Keratinocyte (primary cell): ENCODE measurements around the gene CAMK2G. TPM values are rescaled to one million over a fixed set of nuclear protein-coding genes. Genes with fewer than 3 reads are reported as not detected.

Experiments used
- DNase-seq: peaks from one replicate; pipeline ENCODE4 v3.0.0-alpha.2; 2011; ENCODE audit warnings: low read depth, missing footprints, low spot score
- FAIRE-seq: peaks from 2 replicates; lab custom pipeline; 2011; peaks lifted over from hg19 to GRCh38; lab: Jason Lieb, UNC
- H2AFZ ChIP-seq: 2 replicates; pipeline ENCODE4 v1.6.0; 2012; ENCODE audit warnings: low read length, control low read depth, inconsistent platforms; ENCODE audit not compliant: control insufficient read depth
- H3K27ac ChIP-seq: 2 replicates; pipeline ENCODE4 v1.5.1; 2011; ENCODE audit warnings: low read length; ENCODE audit not compliant: control insufficient read depth, insufficient read depth
- H3K27me3 ChIP-seq: 3 replicates; pipeline ENCODE4 v1.6.0; 2011; ENCODE audit warnings: low read length; ENCODE audit not compliant: control insufficient read depth, insufficient read depth; ENCODE audit errors: extremely low read depth
- H3K36me3 ChIP-seq, 2 experiments: 2 replicates in 1 of 2; 3 replicates in 1 of 2; pipeline ENCODE4 v1.5.1; 2011; ENCODE audit warnings: low read length in 2 of 2, mild to moderate bottlenecking in 1 of 2; ENCODE audit not compliant: control insufficient read depth in 2 of 2, insufficient read depth in 2 of 2; ENCODE audit errors: extremely low read depth in 1 of 2
- H3K4me1 ChIP-seq: 3 replicates; pipeline ENCODE4 v1.5.1; 2011; ENCODE audit warnings: low read length; ENCODE audit not compliant: control insufficient read depth, insufficient read depth; ENCODE audit errors: extremely low read depth
- H3K4me2 ChIP-seq: 3 replicates; pipeline ENCODE4 v1.6.0; 2011; ENCODE audit warnings: low read depth, low read length; ENCODE audit not compliant: control insufficient read depth, insufficient read depth; ENCODE audit errors: extremely low read depth
- H3K4me3 ChIP-seq, 3 experiments: fragments of 200-600 bp in 1 of 3; sonication (generic) in 1 of 3; 2 replicates in 2 of 3; 3 replicates in 1 of 3; pipeline ENCODE4 v1.5.1; 2011 to 2016; ENCODE audit warnings: low read length in 3 of 3, mild to moderate bottlenecking in 3 of 3, control low read depth in 2 of 3, inconsistent platforms in 1 of 3, low read depth in 1 of 3, mixed read lengths in 1 of 3, mixed run types in 1 of 3, moderate library complexity in 1 of 3; ENCODE audit not compliant: control insufficient read depth in 2 of 3, insufficient read depth in 2 of 3; ENCODE audit errors: extremely low read depth in 1 of 3
- H3K79me2 ChIP-seq: 2 replicates; pipeline ENCODE4 v1.6.0; 2012; ENCODE audit warnings: low read length; ENCODE audit not compliant: control insufficient read depth, insufficient read depth
- H3K9ac ChIP-seq: 3 replicates; pipeline ENCODE4 v1.6.0; 2011; ENCODE audit warnings: low read length; ENCODE audit not compliant: control insufficient read depth, insufficient read depth; ENCODE audit errors: extremely low read depth
- H3K9me1 ChIP-seq: 3 replicates; pipeline ENCODE4 v1.6.0; 2011; ENCODE audit warnings: low read length; ENCODE audit not compliant: control insufficient read depth, insufficient read depth; ENCODE audit errors: extremely low read depth
- H3K9me3 ChIP-seq: 2 replicates; pipeline ENCODE4 v1.5.1; 2012; ENCODE audit warnings: low read depth, low read length; ENCODE audit not compliant: control insufficient read depth
- H4K20me1 ChIP-seq: 3 replicates; pipeline ENCODE4 v1.6.0; 2011; ENCODE audit warnings: low read length; ENCODE audit not compliant: control insufficient read depth, insufficient read depth; ENCODE audit errors: extremely low read depth
- EZH2 ChIP-seq: IDR thresholded peaks from one replicate; pipeline ENCODE4 v1.6.1; 2012; ENCODE audit warnings: inconsistent platforms, mild to moderate bottlenecking, low read length, moderate library complexity
- dilution Hi-C: fragments of 300-500 bp; cut with MboI; formaldehyde crosslinking; loops from one replicate; pipeline ENCODE4 v1.7.0; 2020; ENCODE audit warnings: low sequenced_read_pairs; ENCODE audit not compliant: extremely low pct_ligation_motif_present
- polyA plus RNA-seq, 5 experiments: library from polyadenylated mRNA; depleted of rRNA in 3 of 5; stranded (reverse) in 3 of 5; stranded (forward) in 1 of 5; unstranded in 1 of 5; fragments of >200 nt; gene quantifications; 1 replicate in 1 of 5; 2 replicates in 3 of 5; 3 replicates in 1 of 5; pipeline versions ENCODE4 v1.2.1 to v1.2.3, GENCODE V29; 2011 to 2012; ENCODE audit warnings: missing spikeins in 2 of 5, low read depth in 1 of 5, low replicate concordance in 1 of 5
- TF ChIP-seq, protein P1 (sequence below), 3 experiments: IDR thresholded peaks in 1 of 3; conservative IDR thresholded peaks in 1 of 3; optimal IDR thresholded peaks in 1 of 3; 2 replicates in 2 of 3; 3 replicates in 1 of 3; pipeline versions ENCODE3 to v1.5.1; 2011; ENCODE audit warnings: low read length in 3 of 3, mild to moderate bottlenecking in 3 of 3, moderate library complexity in 2 of 3, control low read depth in 1 of 3, inconsistent platforms in 1 of 3; ENCODE audit not compliant: insufficient read depth in 2 of 3; ENCODE audit errors: extremely low read depth in 1 of 3

CAMK2G gene
- polyA plus RNA-seq, 1 donor (not counting 4 experiments of a cell fraction or from before 2014, with no cell fraction given) = 17.6 TPM

DNA sequence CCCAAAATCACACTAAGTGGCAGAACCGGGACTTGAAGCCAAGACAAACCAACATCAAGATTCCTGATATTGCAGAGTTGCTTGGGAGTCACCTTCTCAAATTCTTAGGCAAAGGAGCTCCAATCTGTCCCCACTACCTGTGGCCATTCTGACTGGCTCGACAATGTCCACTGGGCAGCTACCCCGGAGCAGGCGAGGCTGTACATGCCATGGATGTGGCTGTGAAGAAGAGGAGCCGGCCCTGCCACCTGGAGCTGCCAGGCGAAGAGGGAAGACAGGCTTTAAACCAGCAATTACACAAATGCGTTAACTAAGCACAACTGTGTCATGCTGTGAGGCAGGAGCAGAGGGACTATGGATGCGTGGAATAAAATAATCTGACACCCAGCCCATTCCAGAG lies 18.1 kb downstream of the CAMK2G start:
- H3K9me1 ChIP-seq = no peaks in the 10 kb centered on the region
- no peak overlapping the region for H3K9ac ChIP-seq
- DNase-seq (no peak), FAIRE-seq (no peak)
- no peak for TF ChIP-seq EZH2
- TF ChIP-seq, protein P1, sequence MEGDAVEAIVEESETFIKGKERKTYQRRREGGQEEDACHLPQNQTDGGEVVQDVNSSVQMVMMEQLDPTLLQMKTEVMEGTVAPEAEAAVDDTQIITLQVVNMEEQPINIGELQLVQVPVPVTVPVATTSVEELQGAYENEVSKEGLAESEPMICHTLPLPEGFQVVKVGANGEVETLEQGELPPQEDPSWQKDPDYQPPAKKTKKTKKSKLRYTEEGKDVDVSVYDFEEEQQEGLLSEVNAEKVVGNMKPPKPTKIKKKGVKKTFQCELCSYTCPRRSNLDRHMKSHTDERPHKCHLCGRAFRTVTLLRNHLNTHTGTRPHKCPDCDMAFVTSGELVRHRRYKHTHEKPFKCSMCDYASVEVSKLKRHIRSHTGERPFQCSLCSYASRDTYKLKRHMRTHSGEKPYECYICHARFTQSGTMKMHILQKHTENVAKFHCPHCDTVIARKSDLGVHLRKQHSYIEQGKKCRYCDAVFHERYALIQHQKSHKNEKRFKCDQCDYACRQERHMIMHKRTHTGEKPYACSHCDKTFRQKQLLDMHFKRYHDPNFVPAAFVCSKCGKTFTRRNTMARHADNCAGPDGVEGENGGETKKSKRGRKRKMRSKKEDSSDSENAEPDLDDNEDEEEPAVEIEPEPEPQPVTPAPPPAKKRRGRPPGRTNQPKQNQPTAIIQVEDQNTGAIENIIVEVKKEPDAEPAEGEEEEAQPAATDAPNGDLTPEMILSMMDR (optimal IDR thresholded peaks at IDR 0.05 in 1 of 3, IDR thresholded peaks at IDR 0.05 in 1 of 3, conservative IDR thresholded peaks at IDR 0.05 in 1 of 3; ENCODE audit: extremely low read depth in 1 of 3, insufficient read depth in 2 of 3, low read length in 3 of 3) = no peak
- no peaks in the 10 kb centered on the region for H3K4me1 ChIP-seq
- no peaks in the 10 kb centered on the region for H3K9me3 ChIP-seq
- H3K36me3 ChIP-seq = peaks cover 16 to 23% of the 10 kb centered on the region in 2 experiments
- H4K20me1 ChIP-seq = no peaks in the 10 kb centered on the region
- H3K79me2 ChIP-seq = no peaks in the 10 kb centered on the region
- no peak overlapping the region for H2AFZ ChIP-seq
- H3K4me2 ChIP-seq = no peak overlapping the region
- H3K4me3 ChIP-seq = no peak overlapping the region
- dilution Hi-C loops = no loop called here
- no peaks in the 10 kb centered on the region for H3K27me3 ChIP-seq
- H3K27ac ChIP-seq = no peak overlapping the region

DNA sequence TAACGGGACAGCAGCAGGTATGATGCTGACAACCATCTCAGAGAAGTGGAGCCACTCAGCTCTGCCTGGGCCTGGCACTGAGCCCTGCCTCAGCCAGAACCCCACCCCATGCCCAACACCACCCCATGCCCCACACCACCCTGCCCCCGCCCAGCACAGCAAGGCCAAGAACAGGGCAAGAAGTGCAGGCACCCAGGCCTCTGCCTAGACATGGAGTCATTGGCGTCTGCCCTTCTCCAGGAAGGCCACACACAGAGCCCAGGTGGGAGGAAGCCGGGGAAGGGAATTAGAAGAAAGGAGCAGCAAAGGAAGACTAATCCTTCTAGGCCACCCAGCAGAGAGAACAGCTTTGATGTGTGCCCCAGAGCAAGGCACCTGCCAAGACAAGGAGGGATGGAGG lies 18.9 kb downstream of the CAMK2G start:
- peaks cover 16 to 23% of the 10 kb centered on the region in 2 experiments for H3K36me3 ChIP-seq

More for the DNA sequence above, 18.9 kb downstream of the CAMK2G start:
- H2AFZ ChIP-seq = no peak overlapping the region
- no peaks in the 10 kb centered on the region for H3K79me2 ChIP-seq
- H4K20me1 ChIP-seq = no peaks in the 10 kb centered on the region
- H3K9me1 ChIP-seq = no peaks in the 10 kb centered on the region
- H3K4me3 ChIP-seq = no peak overlapping the region
- DNase-seq = no peak
- H3K9ac ChIP-seq = no peak overlapping the region
- no peaks in the 10 kb centered on the region for H3K27me3 ChIP-seq
- H3K9me3 ChIP-seq = no peaks in the 10 kb centered on the region
- no peak overlapping the region for H3K27ac ChIP-seq
- H3K4me1 ChIP-seq = no peaks in the 10 kb centered on the region
- TF ChIP-seq EZH2 = no peak
- TF ChIP-seq, protein P1 (optimal IDR thresholded peaks at IDR 0.05 in 1 of 3, IDR thresholded peaks at IDR 0.05 in 1 of 3, conservative IDR thresholded peaks at IDR 0.05 in 1 of 3; ENCODE audit: extremely low read depth in 1 of 3, insufficient read depth in 2 of 3, low read length in 3 of 3) = no peak
- H3K4me2 ChIP-seq = no peak overlapping the region
- no peak for FAIRE-seq
- dilution Hi-C loops = no loop called here
